ENCODE measurements around the gene CYTH4.

DNA sequence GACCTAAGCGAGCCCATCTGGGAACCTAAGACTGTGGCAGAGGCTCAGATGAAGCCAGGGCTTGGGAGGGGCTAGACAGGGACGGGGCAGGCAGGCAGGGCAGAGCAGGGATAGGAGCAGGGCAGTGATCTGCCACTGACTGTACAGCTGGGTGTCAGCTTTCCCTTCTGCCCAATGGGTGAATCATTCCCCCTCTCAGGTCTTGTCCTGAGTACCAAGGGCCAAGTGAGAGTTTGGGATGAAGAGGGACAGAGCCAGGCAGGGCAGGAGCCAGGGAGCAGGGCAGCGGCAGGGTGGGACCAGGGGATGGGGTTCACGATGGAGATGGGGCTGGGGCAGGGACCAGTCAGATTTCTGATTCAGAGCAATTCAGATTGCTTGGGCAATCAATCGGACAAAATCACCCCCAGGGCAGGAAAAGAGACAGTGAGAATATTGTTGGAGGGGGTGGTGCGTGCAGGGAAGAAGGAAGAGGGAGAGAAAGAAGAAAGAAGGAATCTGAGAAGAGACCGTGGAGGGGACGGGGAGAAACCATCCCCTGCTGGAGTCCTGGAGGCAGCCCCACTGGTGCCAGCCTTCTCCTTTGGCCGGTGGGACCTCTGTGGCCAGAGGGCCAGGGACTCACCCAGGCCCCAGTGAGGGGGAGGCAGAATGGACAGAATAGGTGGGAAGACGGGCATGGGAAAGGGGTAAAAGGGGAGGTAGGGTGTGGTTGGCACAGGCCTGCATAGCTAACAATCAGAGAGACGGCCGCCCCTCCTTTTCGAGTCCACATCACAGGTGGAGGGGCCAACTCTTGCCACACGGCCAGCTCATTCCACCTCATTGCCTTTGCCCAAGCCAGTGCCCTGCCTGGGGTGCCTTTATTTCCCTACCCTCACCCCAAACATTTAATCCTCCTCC, 47.2 kb downstream of the CYTH4 start:
- TF ChIP-seq CTCF (IDR thresholded peaks at IDR 0.05 in 2 of 3, conservative IDR thresholded peaks at IDR 0.05 in 1 of 3; ENCODE audit: control insufficient read depth in 2 of 3, extremely low read depth in 1 of 3, insufficient read depth in 1 of 3, low read depth in 3 of 3, low read length in 3 of 3) (no peak), ZNF384 (IDR thresholded peaks at IDR 0.05; ENCODE audit: borderline replicate concordance, low read depth, low read length) (no peak), HDAC6 (IDR thresholded peaks at IDR 0.05; ENCODE audit: unreplicated experiment) (no peak), POLR2AphosphoS2 (IDR thresholded peaks at IDR 0.05; ENCODE audit: low read depth, low read length) (no peak), TCF3 (IDR thresholded peaks at IDR 0.05; ENCODE audit: borderline replicate concordance, insufficient read depth, low read depth, low read length) (no peak), POLR2A (IDR thresholded peaks at IDR 0.05; ENCODE audit: low read depth, low read length) (no peak), CREB1 (IDR thresholded peaks at IDR 0.05; ENCODE audit: low read depth) (no peak), EGR1 (IDR thresholded peaks at IDR 0.05; ENCODE audit: borderline replicate concordance in 1 of 2, low read depth in 2 of 2, low read length in 2 of 2) (no peak), RELA (IDR thresholded peaks at IDR 0.05; ENCODE audit: borderline replicate concordance, partially characterized antibody) (no peak), GABPA (IDR thresholded peaks at IDR 0.05; ENCODE audit: low read depth) (no peak), SP1 (IDR thresholded peaks at IDR 0.05; ENCODE audit: low read depth, low read length) (no peak), MTA3 (IDR thresholded peaks at IDR 0.05; ENCODE audit: borderline replicate concordance, low read length) (no peak)
- TF ChIP-seq, protein P1, sequence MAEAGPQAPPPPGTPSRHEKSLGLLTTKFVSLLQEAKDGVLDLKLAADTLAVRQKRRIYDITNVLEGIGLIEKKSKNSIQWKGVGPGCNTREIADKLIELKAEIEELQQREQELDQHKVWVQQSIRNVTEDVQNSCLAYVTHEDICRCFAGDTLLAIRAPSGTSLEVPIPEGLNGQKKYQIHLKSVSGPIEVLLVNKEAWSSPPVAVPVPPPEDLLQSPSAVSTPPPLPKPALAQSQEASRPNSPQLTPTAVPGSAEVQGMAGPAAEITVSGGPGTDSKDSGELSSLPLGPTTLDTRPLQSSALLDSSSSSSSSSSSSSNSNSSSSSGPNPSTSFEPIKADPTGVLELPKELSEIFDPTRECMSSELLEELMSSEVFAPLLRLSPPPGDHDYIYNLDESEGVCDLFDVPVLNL (IDR thresholded peaks at IDR 0.05; ENCODE audit: low read depth, low read length) = no peak
- TF ChIP-seq, protein P2, sequence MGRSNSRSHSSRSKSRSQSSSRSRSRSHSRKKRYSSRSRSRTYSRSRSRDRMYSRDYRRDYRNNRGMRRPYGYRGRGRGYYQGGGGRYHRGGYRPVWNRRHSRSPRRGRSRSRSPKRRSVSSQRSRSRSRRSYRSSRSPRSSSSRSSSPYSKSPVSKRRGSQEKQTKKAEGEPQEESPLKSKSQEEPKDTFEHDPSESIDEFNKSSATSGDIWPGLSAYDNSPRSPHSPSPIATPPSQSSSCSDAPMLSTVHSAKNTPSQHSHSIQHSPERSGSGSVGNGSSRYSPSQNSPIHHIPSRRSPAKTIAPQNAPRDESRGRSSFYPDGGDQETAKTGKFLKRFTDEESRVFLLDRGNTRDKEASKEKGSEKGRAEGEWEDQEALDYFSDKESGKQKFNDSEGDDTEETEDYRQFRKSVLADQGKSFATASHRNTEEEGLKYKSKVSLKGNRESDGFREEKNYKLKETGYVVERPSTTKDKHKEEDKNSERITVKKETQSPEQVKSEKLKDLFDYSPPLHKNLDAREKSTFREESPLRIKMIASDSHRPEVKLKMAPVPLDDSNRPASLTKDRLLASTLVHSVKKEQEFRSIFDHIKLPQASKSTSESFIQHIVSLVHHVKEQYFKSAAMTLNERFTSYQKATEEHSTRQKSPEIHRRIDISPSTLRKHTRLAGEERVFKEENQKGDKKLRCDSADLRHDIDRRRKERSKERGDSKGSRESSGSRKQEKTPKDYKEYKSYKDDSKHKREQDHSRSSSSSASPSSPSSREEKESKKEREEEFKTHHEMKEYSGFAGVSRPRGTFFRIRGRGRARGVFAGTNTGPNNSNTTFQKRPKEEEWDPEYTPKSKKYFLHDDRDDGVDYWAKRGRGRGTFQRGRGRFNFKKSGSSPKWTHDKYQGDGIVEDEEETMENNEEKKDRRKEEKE (IDR thresholded peaks at IDR 0.05) = no peak

Data from GM12878 (cell line).